Uterus (tissue), 4 donors: ENCODE data around the gene MAN1B1. TPM values are rescaled to one million over a fixed set of nuclear protein-coding genes. Genes with fewer than 3 reads are reported as not detected.
"Not testable (repeated sequence)": the region's sequence is repeated elsewhere in the genome, so short reads cannot be mapped to it uniquely, and the experiment has no call there.

ENCODE experiments used
- DNase-seq, 2 donors: peaks; one replicate each; pipeline ENCODE4 v3.0.0-alpha.2; 2019 to 2020
- H3K27ac ChIP-seq, 2 donors: fragments of 200-600 bp; sonication (generic); 1 replicate in 1 of 2; 2 replicates in 1 of 2; pipeline ENCODE4 v1.5.1; 2016 to 2018
- H3K27me3 ChIP-seq, 2 donors: fragments of 200-600 bp; sonication (generic); one replicate each; pipeline ENCODE4 v1.5.1; 2018 to 2019; ENCODE audit warnings: control low read depth in 1 of 2
- H3K36me3 ChIP-seq, 2 donors: fragments of 200-600 bp; sonication (generic); one replicate each; pipeline ENCODE4 v1.5.1; 2019; ENCODE audit warnings: control low read depth in 1 of 2
- H3K4me1 ChIP-seq, 2 donors: fragments of 200-600 bp; sonication (generic); one replicate each; pipeline ENCODE4 v1.5.1; 2018 to 2019; ENCODE audit warnings: control low read depth in 1 of 2
- H3K4me3 ChIP-seq, 2 donors: fragments of 200-600 bp; sonication (generic); 1 replicate in 1 of 2; 2 replicates in 1 of 2; pipeline ENCODE4 v1.5.1; 2018 to 2019; ENCODE audit warnings: mild to moderate bottlenecking in 1 of 2
- H3K9me3 ChIP-seq, 2 donors: fragments of 200-600 bp; sonication (generic); one replicate each; pipeline ENCODE4 v1.5.1; 2019; ENCODE audit warnings: control low read depth in 1 of 2
- CTCF ChIP-seq, 4 experiments: fragments of 200-600 bp in 2 of 4; fragments of 450-650 bp in 2 of 4; sonication (generic) in 2 of 4; IDR thresholded peaks; one replicate each; pipeline ENCODE4 v1.5.1; 2016 to 2019; ENCODE audit warnings: antibody characterized with exemption in 4 of 4, mild to moderate bottlenecking in 2 of 4, moderate library complexity in 1 of 4
- POLR2A ChIP-seq, 2 donors: fragments of 450-650 bp; IDR thresholded peaks; one replicate each; pipeline ENCODE4 v1.6.1; 2016; ENCODE audit warnings: antibody characterized with exemption in 2 of 2, mild to moderate bottlenecking in 1 of 2, moderate library complexity in 1 of 2
- intact Hi-C: fragments of 100-400 bp; cut with DNase I; formaldehyde crosslinking; loops from one replicate; pipeline ENCODE4 v1.15.1; 2023; ENCODE audit warnings: low total_unique reads
- total RNA-seq, 4 donors: library from RNA; depleted of rRNA in 3 of 4; stranded (reverse); fragments of >200 nt in 3 of 4; gene quantifications; one replicate each; pipeline versions ENCODE4 v1.1.0 to v1.2.4, GENCODE V29; 2014 to 2023
- donor health status: DM: yes; HTN: yes; CAD: no.

The MAN1B1 gene
- total RNA-seq, 4 donors from 2014 or later, result 32.9 to 65.0 (median 47.5) TPM

- no peak overlapping the region for H3K4me3 ChIP-seq
- H3K27me3 ChIP-seq, result no peaks in the 10 kb centered on the region
- no peak overlapping the region for H3K27ac ChIP-seq
- H3K9me3 ChIP-seq, result no peaks in the 10 kb centered on the region
- no peak for DNase-seq
- intact Hi-C loops, result loop anchor here (10.0 kb wide), 1 partner anchor 109 kb away; the partner anchor contains the start of genes CYSRT1, RNF208 and RNF224
- H3K4me1 ChIP-seq, result peaks cover 0 to 6% of the 10 kb centered on the region in 2 donors
- no peak for TF ChIP-seq POLR2A (IDR thresholded peaks at IDR 0.05)
- no peaks in the 10 kb centered on the region for H3K36me3 ChIP-seq
These were observed 29.3 kb downstream of the MAN1B1 start for GRCh38 chr9:137116027-137116507.

- Histone ChIP-seq H3K27me3 (no peaks in the 10 kb centered on the region), H3K36me3 (no peaks in the 10 kb centered on the region), H3K27ac (no peak overlapping the region), H3K4me3 (no peak overlapping the region), H3K4me1 (peaks cover 0 to 6% of the 10 kb centered on the region in 2 donors), H3K9me3 (no peaks in the 10 kb centered on the region)
- TF ChIP-seq CTCF (IDR thresholded peaks at IDR 0.05) (no peak), POLR2A (IDR thresholded peaks at IDR 0.05) (no peak)
- DNase-seq, result no peak
- intact Hi-C loops, result loop anchor here (10.0 kb wide), 1 partner anchor 108 kb away; the partner anchor contains the start of genes CYSRT1, RNF208 and RNF224
These were observed 29.9 kb downstream of the MAN1B1 start for GRCh38 chr9:137116728-137117127.

GRCh38 chr9:137117269-137117731, 30.5 kb downstream of the MAN1B1 start:
- no peak for DNase-seq
- Histone ChIP-seq H3K36me3 (no peaks in the 10 kb centered on the region), H3K9me3 (no peaks in the 10 kb centered on the region), H3K27ac (no peak overlapping the region), H3K27me3 (no peaks in the 10 kb centered on the region), H3K4me3 (no peak overlapping the region), H3K4me1 (peaks cover 0 to 6% of the 10 kb centered on the region in 2 donors)
- intact Hi-C loops, result loop anchor here (10.0 kb wide), 1 partner anchor 108 kb away; the partner anchor contains the start of genes CYSRT1, RNF208 and RNF224
- TF ChIP-seq CTCF (IDR thresholded peaks at IDR 0.05) (no peak), POLR2A (IDR thresholded peaks at IDR 0.05) (no peak)

GRCh38 chr9:137118092-137118603, 31.4 kb downstream of the MAN1B1 start:
- H3K27ac ChIP-seq, H3K36me3 ChIP-seq, DNase-seq, H3K4me3 ChIP-seq, H3K9me3 ChIP-seq, H3K27me3 ChIP-seq, H3K4me1 ChIP-seq: not testable (repeated sequence)
- intact Hi-C loops, result loop anchor here (10.0 kb wide), 1 partner anchor 107 kb away; the partner anchor contains the start of genes CYSRT1, RNF208 and RNF224

- not testable (repeated sequence) for H3K4me3 ChIP-seq
These were observed 35.4 kb downstream of the MAN1B1 start for GRCh38 chr9:137121927-137122795.

GRCh38 chr9:137122796-137123467, 36.1 kb downstream of the MAN1B1 start:
- H3K27ac ChIP-seq, intact Hi-C loops, H3K9me3 ChIP-seq, DNase-seq, H3K4me1 ChIP-seq, H3K36me3 ChIP-seq, H3K27me3 ChIP-seq, H3K4me3 ChIP-seq: not testable (repeated sequence)

More at GRCh38 chr9:137121927-137122795, 35.4 kb downstream of the MAN1B1 start:
- H3K27me3 ChIP-seq, H3K27ac ChIP-seq, H3K9me3 ChIP-seq, H3K36me3 ChIP-seq, intact Hi-C loops, H3K4me1 ChIP-seq, DNase-seq: not testable (repeated sequence)
